Measurements from ENCODE around the gene VPREB3. TPM values are rescaled to one million over a fixed set of nuclear protein-coding genes. Genes with fewer than 3 reads are reported as not detected.

Gene VPREB3
- total RNA-seq, 1 experiment from 2014 or later: 642 TPM

GRCh38 chr22:23755711-23756110 lies 1.5 kb upstream of the VPREB3 start:
- Histone ChIP-seq H3K9me2 (replicated peaks; ENCODE audit: insufficient read depth, low read length) (no peaks in the 10 kb centered on the region), H3K27me3 (ENCODE audit: low read length) (no peaks in the 10 kb centered on the region), H4K20me1 (ENCODE audit: insufficient read depth, low read depth, low read length) (no peaks in the 10 kb centered on the region), H3K79me2 (ENCODE audit: low read length) (peaks cover under 1% of the 10 kb centered on the region; the same call in 1 of the 2 replicates), H2AFZ (ENCODE audit: low read length) (no peak overlapping the region), H3K27ac (ENCODE audit: low read length) (peak overlapping the region; percentile 98), H3K9me3 (ENCODE audit: low read length) (no peaks in the 10 kb centered on the region), H3K4me3 (ENCODE audit: low read length) (peak overlapping the region; percentile 89), H3K9ac (ENCODE audit: low read length) (peak overlapping the region; percentile 99), H3K4me2 (ENCODE audit: low read depth, low read length, poor library complexity, severe bottlenecking) (peak overlapping the region; percentile 93), H3K36me3 (ENCODE audit: insufficient read depth, low read length) (no peaks in the 10 kb centered on the region), H3K4me1 (ENCODE audit: low read length) (peaks cover 82% of the 10 kb centered on the region)
- peak; percentile 83 for DNase-seq

- no peak overlapping the region for H2AFZ ChIP-seq (ENCODE audit: low read length)
- H3K27me3 ChIP-seq (ENCODE audit: low read length): no peaks in the 10 kb centered on the region
- H3K9me2 ChIP-seq (replicated peaks; ENCODE audit: insufficient read depth, low read length): no peaks in the 10 kb centered on the region
- peaks cover 84% of the 10 kb centered on the region for H3K4me1 ChIP-seq (ENCODE audit: low read length)
- H3K4me2 ChIP-seq (ENCODE audit: low read depth, low read length, poor library complexity, severe bottlenecking): peak overlapping the region; percentile 93
- H3K27ac ChIP-seq (ENCODE audit: low read length): peak overlapping the region; percentile 98
- peak overlapping the region; percentile 89 for H3K4me3 ChIP-seq (ENCODE audit: low read length)
- H4K20me1 ChIP-seq (ENCODE audit: insufficient read depth, low read depth, low read length): no peaks in the 10 kb centered on the region
- no peaks in the 10 kb centered on the region for H3K9me3 ChIP-seq (ENCODE audit: low read length)
- peak; percentile 95 for DNase-seq
- no peaks in the 10 kb centered on the region for H3K36me3 ChIP-seq (ENCODE audit: insufficient read depth, low read length)
- peaks cover 6% of the 10 kb centered on the region for H3K79me2 ChIP-seq (ENCODE audit: low read length)
- H3K9ac ChIP-seq (ENCODE audit: low read length): peak overlapping the region; percentile 99
Observed at GRCh38 chr22:23754980-23755636, 883 bp upstream of the VPREB3 start.

- Histone ChIP-seq H2AFZ (ENCODE audit: low read length) (no peak overlapping the region), H4K20me1 (ENCODE audit: insufficient read depth, low read depth, low read length) (no peaks in the 10 kb centered on the region), H3K9me2 (replicated peaks; ENCODE audit: insufficient read depth, low read length) (no peaks in the 10 kb centered on the region), H3K9me3 (ENCODE audit: low read length) (no peaks in the 10 kb centered on the region), H3K4me3 (ENCODE audit: low read length) (peak overlapping the region; percentile 89), H3K36me3 (ENCODE audit: insufficient read depth, low read length) (no peaks in the 10 kb centered on the region), H3K4me2 (ENCODE audit: low read depth, low read length, poor library complexity, severe bottlenecking) (peak overlapping the region; percentile 93), H3K79me2 (ENCODE audit: low read length) (peaks cover 13% of the 10 kb centered on the region), H3K4me1 (ENCODE audit: low read length) (peaks cover 84% of the 10 kb centered on the region), H3K27ac (ENCODE audit: low read length) (peak overlapping the region; percentile 98), H3K27me3 (ENCODE audit: low read length) (no peaks in the 10 kb centered on the region), H3K9ac (ENCODE audit: low read length) (peak overlapping the region; percentile 99)
- peak; percentile 92 for DNase-seq
Observed at GRCh38 chr22:23753385-23753784, 840 bp downstream of the VPREB3 start.

- peak; percentile 96 for DNase-seq
- Histone ChIP-seq H3K9me3 (ENCODE audit: low read length) (no peaks in the 10 kb centered on the region), H3K36me3 (ENCODE audit: insufficient read depth, low read length) (no peaks in the 10 kb centered on the region), H3K79me2 (ENCODE audit: low read length) (peaks cover 13% of the 10 kb centered on the region), H3K27ac (ENCODE audit: low read length) (peak overlapping the region; percentile 98), H3K4me1 (ENCODE audit: low read length) (peaks cover 83% of the 10 kb centered on the region), H2AFZ (ENCODE audit: low read length) (no peak overlapping the region), H3K4me3 (ENCODE audit: low read length) (peak overlapping the region; percentile 89), H3K9ac (ENCODE audit: low read length) (peak overlapping the region; percentile 99), H3K4me2 (ENCODE audit: low read depth, low read length, poor library complexity, severe bottlenecking) (peak overlapping the region; percentile 93), H3K27me3 (ENCODE audit: low read length) (no peaks in the 10 kb centered on the region), H3K9me2 (replicated peaks; ENCODE audit: insufficient read depth, low read length) (no peaks in the 10 kb centered on the region), H4K20me1 (ENCODE audit: insufficient read depth, low read depth, low read length) (no peaks in the 10 kb centered on the region)
Observed at GRCh38 chr22:23752750-23753149, 1.5 kb downstream of the VPREB3 start.

GRCh38 chr22:23752090-23752691 lies 2.0 kb downstream of the VPREB3 start:
- peak overlapping the region; percentile 99 for H3K9ac ChIP-seq (ENCODE audit: low read length)
- no peaks in the 10 kb centered on the region for H3K27me3 ChIP-seq (ENCODE audit: low read length)
- H3K79me2 ChIP-seq (ENCODE audit: low read length): peaks cover 14% of the 10 kb centered on the region
- no peak overlapping the region for H2AFZ ChIP-seq (ENCODE audit: low read length)
- DNase-seq: peak; percentile 98
- no peaks in the 10 kb centered on the region for H3K9me2 ChIP-seq (replicated peaks; ENCODE audit: insufficient read depth, low read length)
- peak overlapping the region; percentile 89 for H3K4me3 ChIP-seq (ENCODE audit: low read length)
- H3K27ac ChIP-seq (ENCODE audit: low read length): peak overlapping the region; percentile 98
- peaks cover 80% of the 10 kb centered on the region for H3K4me1 ChIP-seq (ENCODE audit: low read length)
- H4K20me1 ChIP-seq (ENCODE audit: insufficient read depth, low read depth, low read length): no peaks in the 10 kb centered on the region
- H3K36me3 ChIP-seq (ENCODE audit: insufficient read depth, low read length): no peaks in the 10 kb centered on the region
- H3K4me2 ChIP-seq (ENCODE audit: low read depth, low read length, poor library complexity, severe bottlenecking): peak overlapping the region; percentile 93
- H3K9me3 ChIP-seq (ENCODE audit: low read length): no peaks in the 10 kb centered on the region

- H3K27ac ChIP-seq (ENCODE audit: low read length): peak overlapping the region; percentile 98
Observed at GRCh38 chr22:23751441-23751996, 2.7 kb downstream of the VPREB3 start.

GRCh38 chr22:23750714-23751440 lies 3.3 kb downstream of the VPREB3 start, which contains the start of gene ZNF70:
Gene ZNF70 (minus strand): TSS chr22:23751112. CDS start chr22:23745140, 5,972 bp downstream.
- Histone ChIP-seq H3K4me2 (ENCODE audit: low read depth, low read length, poor library complexity, severe bottlenecking) (peak within 1 kb of the TSS; percentile 93), H2AFZ (ENCODE audit: low read length) (no peak within 1 kb of the TSS), H3K79me2 (ENCODE audit: low read length) (peaks cover 19% of the 10 kb centered on the region), H3K9ac (ENCODE audit: low read length) (peak within 1 kb of the TSS; percentile 99), H4K20me1 (ENCODE audit: insufficient read depth, low read depth, low read length) (no peaks in the 10 kb centered on the region), H3K4me3 (ENCODE audit: low read length) (peak within 1 kb of the TSS; percentile 89), H3K27me3 (ENCODE audit: low read length) (no peaks in the 10 kb centered on the region), H3K4me1 (ENCODE audit: low read length) (peaks cover 76% of the 10 kb centered on the region), H3K27ac (ENCODE audit: low read length) (peak within 1 kb of the TSS; percentile 98), H3K9me2 (replicated peaks; ENCODE audit: insufficient read depth, low read length) (no peaks in the 10 kb centered on the region), H3K36me3 (ENCODE audit: insufficient read depth, low read length) (no peaks in the 10 kb centered on the region), H3K9me3 (ENCODE audit: low read length) (no peaks in the 10 kb centered on the region)
- DNase-seq: peak; percentile 96

More at GRCh38 chr22:23751441-23751996, 2.7 kb downstream of the VPREB3 start:
- Histone ChIP-seq H2AFZ (ENCODE audit: low read length) (no peak overlapping the region), H3K9me2 (replicated peaks; ENCODE audit: insufficient read depth, low read length) (no peaks in the 10 kb centered on the region), H3K4me1 (ENCODE audit: low read length) (peaks cover 80% of the 10 kb centered on the region), H3K9ac (ENCODE audit: low read length) (peak overlapping the region; percentile 99), H3K9me3 (ENCODE audit: low read length) (no peaks in the 10 kb centered on the region), H4K20me1 (ENCODE audit: insufficient read depth, low read depth, low read length) (no peaks in the 10 kb centered on the region), H3K27me3 (ENCODE audit: low read length) (no peaks in the 10 kb centered on the region), H3K36me3 (ENCODE audit: insufficient read depth, low read length) (no peaks in the 10 kb centered on the region), H3K79me2 (ENCODE audit: low read length) (peaks cover 19% of the 10 kb centered on the region), H3K4me2 (ENCODE audit: low read depth, low read length, poor library complexity, severe bottlenecking) (peak overlapping the region; percentile 93), H3K4me3 (ENCODE audit: low read length) (peak overlapping the region; percentile 89)
- DNase-seq: peak; percentile 86

- no peak overlapping the region for H2AFZ ChIP-seq (ENCODE audit: low read length)
- peak overlapping the region; percentile 89 for H3K4me3 ChIP-seq (ENCODE audit: low read length)
- H3K9me3 ChIP-seq (ENCODE audit: low read length): no peaks in the 10 kb centered on the region
- peaks cover 19% of the 10 kb centered on the region for H3K79me2 ChIP-seq (ENCODE audit: low read length)
- H3K9me2 ChIP-seq (replicated peaks; ENCODE audit: insufficient read depth, low read length): no peaks in the 10 kb centered on the region
- peaks cover 70% of the 10 kb centered on the region for H3K4me1 ChIP-seq (ENCODE audit: low read length)
- H3K27ac ChIP-seq (ENCODE audit: low read length): peak overlapping the region; percentile 59
- H3K27me3 ChIP-seq (ENCODE audit: low read length): no peaks in the 10 kb centered on the region
- no peaks in the 10 kb centered on the region; the same call in 1 of the 2 replicates for H3K36me3 ChIP-seq (ENCODE audit: insufficient read depth, low read length)
- peak overlapping the region; percentile 93 for H3K4me2 ChIP-seq (ENCODE audit: low read depth, low read length, poor library complexity, severe bottlenecking)
- H3K9ac ChIP-seq (ENCODE audit: low read length): peak overlapping the region; percentile 99
- no peaks in the 10 kb centered on the region for H4K20me1 ChIP-seq (ENCODE audit: insufficient read depth, low read depth, low read length)
- DNase-seq: peak; percentile 59
Observed at GRCh38 chr22:23750367-23750713, 3.9 kb downstream of the VPREB3 start.

Measured in Karpas-422 (cell line).